Femur (tissue), 1 donor: ENCODE results near the gene DCTPP1.
"Not testable (repeated sequence)": the region's sequence is repeated elsewhere in the genome, so short reads cannot be mapped to it uniquely, and the experiment has no call there.

Experiments
- DNase-seq: peaks from one replicate; pipeline ENCODE4 v3.0.0-alpha.2; 2017

DCTPP1 gene

DNA sequence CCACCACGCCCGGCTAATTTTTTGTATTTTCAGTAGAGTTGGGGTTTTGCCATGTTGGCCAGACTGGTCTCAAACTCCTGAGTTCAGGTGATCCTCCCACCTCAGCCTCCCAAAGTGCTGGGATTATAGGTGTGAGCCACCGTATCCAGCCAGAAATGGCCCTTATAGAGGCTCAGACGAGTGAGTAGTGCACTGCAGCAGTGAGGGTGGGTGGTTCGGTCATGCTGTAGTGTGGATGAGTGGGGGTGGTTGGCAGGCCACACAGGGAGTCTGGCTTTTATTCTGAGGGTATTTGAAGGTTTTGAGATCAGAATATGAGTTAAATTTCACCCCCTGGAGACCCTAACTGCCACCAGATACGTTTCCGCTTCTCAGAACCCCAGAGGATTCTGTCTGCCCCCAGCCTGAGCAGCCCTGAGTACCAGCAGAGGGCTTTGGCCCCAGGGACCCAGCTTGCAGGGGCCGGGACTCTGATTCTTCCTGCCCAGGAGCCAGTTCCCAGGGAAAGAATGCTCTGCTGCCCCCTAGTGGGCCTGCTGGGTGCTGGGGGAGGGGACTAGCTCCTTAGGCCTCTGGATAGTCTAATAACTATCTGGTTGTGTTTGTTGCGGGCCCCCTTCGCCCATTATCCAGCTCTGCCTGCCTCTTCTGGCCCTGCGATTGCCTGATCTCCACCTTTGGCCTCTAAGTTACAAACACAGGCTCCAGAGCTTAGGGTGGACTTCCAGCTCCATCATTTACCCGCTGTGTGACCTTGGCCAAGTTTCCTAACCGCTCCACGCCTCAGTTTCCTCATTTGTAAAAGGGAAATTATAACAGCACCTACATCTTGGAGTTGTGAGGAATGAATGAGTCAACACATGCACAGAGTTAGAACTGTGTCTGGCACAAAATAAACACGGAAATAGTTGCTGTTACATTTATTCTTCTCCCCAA, 20.4 kb downstream of the DCTPP1 start:
- DNase-seq: peak; percentile 94

- no peak for DNase-seq
Measured at GRCh38 chr16:30407804-30408534, 21.9 kb downstream of the DCTPP1 start.

GRCh38 chr16:30407102-30407803, 22.6 kb downstream of the DCTPP1 start, which contains the start of gene ZNF771:
Gene ZNF771 (plus strand): TSS chr16:30407606. CDS start chr16:30408054, 448 bp downstream.
- DNase-seq: peak; percentile 95

GRCh38 chr16:30406795-30407101, 23.1 kb downstream of the DCTPP1 start:
- no peak for DNase-seq

DNA sequence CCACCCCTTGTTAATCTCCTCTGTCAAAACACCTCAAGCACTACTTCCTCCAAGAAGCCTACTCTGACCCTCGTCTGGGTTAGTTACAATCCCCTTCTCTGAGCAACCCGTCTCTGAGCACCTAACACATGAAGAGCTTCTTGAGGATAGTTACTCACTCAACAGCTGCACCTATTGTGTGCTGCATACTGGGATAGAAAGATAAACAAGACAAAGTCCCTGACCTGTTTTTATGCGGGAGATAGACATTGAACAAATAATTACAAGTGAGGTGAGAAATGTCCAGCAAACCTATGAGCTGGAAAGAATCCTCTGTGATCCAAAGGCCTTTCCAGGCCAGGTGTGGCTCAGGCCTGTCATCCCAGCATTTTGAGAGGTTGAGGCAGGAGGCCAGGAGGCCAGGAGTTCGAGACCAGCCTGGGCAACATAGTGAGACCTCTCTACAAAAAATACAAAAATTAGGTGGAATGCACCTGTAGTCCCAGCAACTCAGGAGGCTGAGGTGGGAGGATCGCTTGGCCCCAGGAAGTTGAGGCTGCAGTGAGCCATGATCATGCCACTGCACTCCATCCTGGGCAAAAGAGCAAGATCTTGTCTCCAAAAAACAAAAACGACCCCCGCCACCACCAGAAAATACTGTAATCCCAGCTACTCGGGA, 27.9 kb downstream of the DCTPP1 start:
- no peak for DNase-seq

DNA sequence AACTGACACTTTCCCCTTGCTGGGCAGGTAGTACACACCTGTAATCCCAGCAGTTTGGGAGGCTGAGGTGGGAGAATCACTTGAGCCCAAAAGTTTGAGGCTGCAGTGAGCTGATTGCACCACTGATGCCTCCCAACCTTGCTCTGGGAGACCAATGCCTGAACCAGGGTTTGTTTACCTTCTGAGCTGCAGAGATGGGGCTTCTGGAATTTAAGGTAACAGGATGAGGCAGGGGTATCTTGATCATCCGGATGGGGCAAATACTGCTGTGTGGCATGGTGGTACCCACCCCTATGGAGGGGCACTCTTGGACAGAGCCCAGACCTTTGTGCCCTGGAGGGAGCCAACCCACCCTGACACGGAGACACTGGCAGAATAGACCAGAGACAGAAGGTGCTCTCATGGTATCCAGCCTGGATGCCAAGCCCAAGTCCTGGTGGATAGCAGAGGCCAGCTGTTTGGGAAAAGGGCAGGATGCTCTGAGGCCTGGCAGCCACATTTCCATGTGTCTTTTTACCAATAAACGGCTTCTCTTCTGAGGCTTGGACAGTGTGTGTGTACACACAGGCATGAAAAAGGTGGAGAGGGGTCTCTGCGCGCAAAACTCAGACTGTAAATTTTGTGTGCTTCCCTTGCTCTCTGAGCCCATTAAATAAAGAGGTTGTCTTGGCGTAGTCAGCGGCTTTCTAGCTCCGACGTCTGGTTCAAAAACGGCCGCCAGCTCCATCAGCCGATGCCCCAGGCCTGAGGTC, 30.2 kb downstream of the DCTPP1 start:
- no peak for DNase-seq

DNA sequence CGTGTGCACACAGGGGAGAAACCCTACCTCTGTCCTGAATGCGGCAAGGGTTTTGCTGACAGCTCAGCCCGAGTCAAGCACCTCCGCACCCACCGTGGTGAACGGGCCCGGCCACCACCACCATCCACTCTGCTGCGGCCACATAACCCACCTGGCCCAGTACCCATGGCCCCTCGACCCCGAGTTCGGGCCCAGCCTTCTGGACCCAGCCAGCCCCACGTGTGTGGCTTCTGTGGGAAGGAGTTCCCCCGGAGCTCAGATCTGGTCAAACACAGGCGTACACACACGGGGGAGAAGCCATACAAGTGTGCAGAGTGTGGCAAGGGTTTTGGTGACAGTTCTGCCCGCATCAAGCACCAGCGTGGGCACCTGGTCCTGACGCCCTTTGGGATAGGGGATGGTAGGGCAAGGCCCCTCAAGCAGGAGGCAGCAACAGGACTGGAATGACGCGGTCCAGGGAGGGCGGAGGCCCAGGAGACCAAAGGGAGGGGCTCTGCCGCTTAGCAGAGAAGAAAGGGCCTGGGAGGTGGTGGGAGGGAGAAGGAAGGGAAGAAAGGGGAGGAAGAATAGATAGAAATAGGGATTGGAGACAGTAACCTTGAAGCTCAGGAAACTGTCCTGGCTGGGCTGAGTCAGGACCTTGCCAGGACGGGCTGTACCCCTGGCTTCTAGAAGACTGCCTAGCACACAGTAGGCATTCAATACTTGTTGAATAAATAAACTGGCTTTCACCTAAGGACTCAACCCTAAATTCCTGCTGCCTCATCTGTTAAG, 31.0 kb downstream of the DCTPP1 start:
- DNase-seq: no peak

GRCh38 chr16:30397776-30398660, 31.8 kb downstream of the DCTPP1 start:
- no peak for DNase-seq

DNA sequence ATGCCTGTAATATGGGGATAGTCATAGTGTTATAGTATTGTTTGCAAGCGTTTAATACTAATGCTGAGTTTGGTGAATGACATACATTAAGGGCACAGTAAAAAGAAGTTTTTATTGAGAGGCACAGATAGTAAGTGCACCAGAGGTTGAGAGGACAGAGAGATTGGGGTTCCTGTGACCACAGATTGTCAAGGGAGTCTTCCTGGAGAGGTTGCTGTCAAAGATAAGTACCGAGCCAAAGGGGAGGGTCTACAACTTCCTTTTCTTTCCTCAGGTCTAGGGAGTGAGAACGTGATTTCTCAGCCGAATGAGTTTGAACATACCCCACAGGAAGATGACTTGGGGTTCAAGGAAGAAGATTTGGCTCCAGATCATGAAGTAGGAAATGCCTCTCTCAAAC, 32.8 kb downstream of the DCTPP1 start:
- no peak for DNase-seq

- not testable (repeated sequence) for DNase-seq
Measured at GRCh38 chr16:30396627-30397026, 33.2 kb downstream of the DCTPP1 start.

- DNase-seq: no peak
Measured at GRCh38 chr16:30395992-30396585, 33.7 kb downstream of the DCTPP1 start.

GRCh38 chr16:30395155-30395991, 34.5 kb downstream of the DCTPP1 start, which contains the start of gene ZNF48:
Gene ZNF48 (plus strand): TSS chr16:30395420. CDS start chr16:30395795, 375 bp downstream.
- peak; percentile 94 for DNase-seq

DNA sequence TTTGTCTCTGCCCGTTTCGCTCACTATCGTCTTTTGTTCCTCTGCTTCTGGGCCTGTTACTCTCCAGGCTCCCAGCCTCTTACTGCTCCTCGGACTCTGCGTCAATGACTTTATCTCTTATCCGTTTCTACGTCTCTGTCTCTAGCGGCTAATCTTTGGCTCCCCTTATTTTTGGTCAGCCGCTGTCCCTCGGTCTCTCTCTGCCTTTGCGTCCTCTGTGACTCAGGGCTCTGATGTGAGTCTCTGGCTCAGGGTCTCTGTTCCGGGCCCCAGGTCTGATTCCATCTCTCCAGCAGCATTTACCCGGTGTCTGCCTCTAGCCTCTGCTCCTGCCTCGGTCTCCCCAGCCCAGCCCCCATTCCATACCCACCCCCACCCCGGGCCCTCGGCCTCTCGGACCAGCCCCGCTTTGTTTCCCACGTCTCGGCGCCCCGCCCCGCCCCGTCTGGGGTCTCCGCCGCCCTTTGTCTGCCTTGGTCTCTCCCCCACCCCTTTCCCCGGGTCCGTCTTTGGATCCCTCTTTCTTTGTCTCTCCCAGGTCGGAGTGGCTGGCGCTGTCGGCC, 35.2 kb downstream of the DCTPP1 start:
- no peak for DNase-seq

DNA sequence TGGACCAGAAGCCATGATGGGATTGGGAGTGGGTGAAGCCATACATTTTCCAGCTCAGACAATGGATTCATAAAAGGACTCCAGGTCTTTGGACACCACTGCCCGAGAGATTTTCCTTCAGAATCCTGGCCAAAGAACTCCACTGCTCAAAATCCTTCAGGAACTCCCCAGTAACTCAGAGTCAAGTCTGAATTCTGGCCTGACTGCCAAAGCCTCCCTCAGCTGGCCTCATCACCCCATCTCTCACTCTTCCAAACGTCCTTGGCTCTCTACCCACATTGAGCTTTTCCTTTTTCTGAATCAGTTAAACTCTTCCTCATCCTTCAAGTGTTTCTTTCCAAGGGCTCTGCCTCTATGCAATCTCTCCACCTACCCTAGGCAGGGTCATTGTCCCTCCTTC, 46.3 kb downstream of the DCTPP1 start:
- peak; percentile 80 for DNase-seq

- DNase-seq: peak; percentile 51
Measured at GRCh38 chr16:30382111-30382881, 47.5 kb downstream of the DCTPP1 start, which contains the start of gene SEPTIN1. Gene SEPTIN1 (minus strand): TSS chr16:30382561. CDS start chr16:30382542, 19 bp downstream.

GRCh38 chr16:30381291-30382041, 48.4 kb downstream of the DCTPP1 start:
- no peak for DNase-seq

GRCh38 chr16:30380803-30381208, 49.0 kb downstream of the DCTPP1 start:
- no peak for DNase-seq
